K562 (cell line): ENCODE data around the gene CLDND2. TPM values are rescaled to one million over a fixed set of nuclear protein-coding genes. Genes with fewer than 3 reads are reported as not detected.

Source experiments
- ATAC-seq: fragments of 200-7000 bp; cut with Tn5 transposase; 3 replicates; pipeline ENCODE4 v1.9.1; 2020; ENCODE audit warnings: moderate library complexity
- BruUV-seq: library from RNA; stranded (reverse); fragments of 400-500 nt; replicated peaks from 2 replicates; lab custom pipeline; 2021; lab: Mats Ljungman, UMichigan
- CTCF ChIA-PET: fragments of 300-600 bp; formaldehyde crosslinking; extraction: SDS; loops from one replicate; lab custom pipeline; 2021; ENCODE audit warnings: low intra/inter-chr PET ratio; lab: Yijun Ruan, JAX
- POLR2A ChIA-PET: fragments of 300-600, 350-650 bp; sonication (Branson Sonifier 250); formaldehyde crosslinking; extraction: SDS; loops from one replicate; lab custom pipeline; 2021; ENCODE audit warnings: antibody characterized with exemption, inconsistent platforms; lab: Yijun Ruan, JAX
- DNase-seq, 4 experiments: peaks; one replicate each; pipeline versions ENCODE4 v3.0.0 to v3.0.0-alpha.2; 2011 to 2018; ENCODE audit warnings: low spot score in 3 of 4, mixed read lengths in 3 of 4; ENCODE audit errors: extremely low read depth in 1 of 4
- FAIRE-seq: peaks from 2 replicates; lab custom pipeline; 2011; peaks lifted over from hg19 to GRCh38; lab: Jason Lieb, UNC
- H2AFZ ChIP-seq: 2 replicates; pipeline ENCODE4 v1.6.0; 2011; ENCODE audit warnings: low read depth, low read length, control low read depth, inconsistent platforms
- H3K27ac ChIP-seq: fragments of 200-600 bp; 3 replicates; pipeline ENCODE4 v1.8.0; 2011; ENCODE audit warnings: low read depth, mild to moderate bottlenecking, control low read depth, inconsistent platforms, low read length, moderate library complexity, mixed read lengths; ENCODE audit errors: extremely low read depth
- H3K27me3 ChIP-seq, 2 experiments: fragments of 300-600 bp in 1 of 2; 2 replicates in 1 of 2; 3 replicates in 1 of 2; pipeline versions ENCODE4 v1.6.0 to v1.8.0; 2011; ENCODE audit warnings: inconsistent platforms in 2 of 2, low read length in 2 of 2, mild to moderate bottlenecking in 1 of 2, mixed read lengths in 1 of 2, moderate library complexity in 1 of 2; ENCODE audit not compliant: control insufficient read depth in 2 of 2, insufficient read depth in 2 of 2
- H3K36me3 ChIP-seq: fragments of 300-600 bp; 3 replicates; pipeline ENCODE4 v1.8.0; 2011; ENCODE audit warnings: mild to moderate bottlenecking, low read length, inconsistent platforms; ENCODE audit not compliant: control insufficient read depth, insufficient read depth
- H3K4me1 ChIP-seq, 2 experiments: fragments of 200-600 bp in 1 of 2; replicated peaks in 1 of 2; 2 replicates in 1 of 2; 3 replicates in 1 of 2; pipeline versions ENCODE4 v1.5.1 to v1.8.0; 2011; ENCODE audit warnings: inconsistent platforms in 2 of 2, low read length in 2 of 2, mild to moderate bottlenecking in 1 of 2, mixed read lengths in 1 of 2, moderate library complexity in 1 of 2; ENCODE audit not compliant: control insufficient read depth in 2 of 2, insufficient read depth in 2 of 2
- H3K4me2 ChIP-seq: 2 replicates; pipeline ENCODE4 v1.6.1; 2011; ENCODE audit warnings: low read length, control low read depth, inconsistent platforms, mixed read lengths; ENCODE audit not compliant: insufficient read depth
- H3K4me3 ChIP-seq: fragments of 200-600 bp; sonication (generic), shearing (Covaris generic); 2 replicates; pipeline ENCODE4 v1.5.1; 2016; ENCODE audit warnings: control low read depth, inconsistent platforms
- H3K79me2 ChIP-seq: fragments of 200-600 bp; 3 replicates; pipeline ENCODE4 v1.8.0; 2011; ENCODE audit warnings: low read length, inconsistent platforms; ENCODE audit not compliant: control insufficient read depth, insufficient read depth
- H3K9ac ChIP-seq, 2 experiments: 2 replicates each; pipeline versions ENCODE4 v1.6.0 to v1.6.1; 2011; ENCODE audit warnings: low read depth in 2 of 2, low read length in 2 of 2, control low read depth in 1 of 2, inconsistent platforms in 1 of 2, mild to moderate bottlenecking in 1 of 2, mixed read lengths in 1 of 2; ENCODE audit not compliant: insufficient read depth in 1 of 2
- H3K9me1 ChIP-seq: one replicate; pipeline ENCODE4 v1.6.0; 2011; ENCODE audit warnings: inconsistent platforms, mild to moderate bottlenecking, low read length, moderate library complexity; ENCODE audit not compliant: control insufficient read depth, insufficient read depth
- H3K9me3 ChIP-seq: replicated peaks from 2 replicates; pipeline ENCODE4 v1.5.1; 2011; ENCODE audit warnings: low read depth, low read length, inconsistent platforms; ENCODE audit not compliant: control insufficient read depth, insufficient read depth
- H4K20me1 ChIP-seq: replicated peaks from 2 replicates; pipeline ENCODE4 v1.6.1; 2011; ENCODE audit warnings: low read length, inconsistent platforms, mixed read lengths; ENCODE audit not compliant: control insufficient read depth, insufficient read depth
- CBX5 ChIP-seq: IDR thresholded peaks from 2 replicates; pipeline ENCODE4 v1.6.1; 2014; ENCODE audit warnings: low read depth, borderline replicate concordance
- NCOR1 ChIP-seq: fragments of 450-650 bp; IDR thresholded peaks from 2 replicates; pipeline ENCODE4 v1.6.1; 2016; ENCODE audit warnings: mild to moderate bottlenecking, moderate library complexity
- RAD21 ChIP-seq, 2 experiments: fragments of 250-450 bp in 1 of 2; fragments of 450-650 bp in 1 of 2; sonication (Bioruptor Pico) in 1 of 2; formaldehyde crosslinking in 1 of 2; IDR thresholded peaks in 1 of 2; conservative IDR thresholded peaks in 1 of 2; 2 replicates each; pipeline versions ENCODE4 v1.4.0 to v1.8.0; 2020 to 2022; ENCODE audit warnings: mild to moderate bottlenecking in 2 of 2, moderate library complexity in 1 of 2
- SMC3 ChIP-seq: conservative IDR thresholded peaks from 2 replicates; pipeline ENCODE4 v1.6.1; 2011; ENCODE audit warnings: low read depth, low read length, improper control_type of control experiment; ENCODE audit not compliant: insufficient read depth
- STAT5B ChIP-seq: fragments of 250-450 bp; sonication (Bioruptor Pico); IDR thresholded peaks from 2 replicates; pipeline ENCODE4 v1.8.0; 2021; ENCODE audit warnings: mild to moderate bottlenecking, inconsistent platforms
- WGBS: fragments of 100-300 bp; shearing (Covaris generic); methylation state at CpG from one replicate; pipeline ENCODE4 v1.1.6; 2016; ENCODE audit warnings: low coverage, mixed read lengths; ENCODE audit not compliant: insufficient coverage; ENCODE audit errors: missing lambda C conversion rate; 5-methylcytosine and 5-hydroxymethylcytosine counted together
- in situ Hi-C: fragments of 300-500 bp; cut with MboI; formaldehyde crosslinking; loops from 4 replicates; pipeline ENCODE4 v1.15.0; 2018; ENCODE audit warnings: inconsistent platforms, mixed read lengths
- intact Hi-C: fragments of 100-400 bp; cut with micrococcal nuclease; formaldehyde crosslinking; loops from 2 replicates; pipeline ENCODE4 v1.14.2; 2022
- polyA plus RNA-seq, 8 experiments: library from polyadenylated mRNA; depleted of rRNA in 4 of 8; stranded (reverse) in 5 of 8; unstranded in 3 of 8; fragments of >200 nt; fragmentation: Nextera tagmentation in 2 of 8; fragmentation: Illumina TruSeq in 1 of 8; extraction: Ambion mirVana in 2 of 8; extraction: Trizol in 1 of 8; gene quantifications; 2 replicates each; pipeline versions ENCODE4 v1.2.1 to v1.2.3, GENCODE V29; 2011 to 2014; ENCODE audit warnings: inconsistent platforms in 1 of 8, missing spikeins in 1 of 8
- total RNA-seq, 7 experiments: library from RNA; depleted of rRNA in 6 of 7; stranded (reverse); fragments of >200 nt in 6 of 7; fragmentation: Illumina TruSeq in 2 of 7; extraction: Trizol in 2 of 7; gene quantifications; 2 replicates each; pipeline versions ENCODE4 v1.2.1 to v1.2.3, GENCODE V29; 2011 to 2021; ENCODE audit warnings: low replicate concordance in 1 of 7
- TF ChIP-seq, protein P1 (sequence below), 3 experiments: IDR thresholded peaks in 2 of 3; conservative IDR thresholded peaks in 1 of 3; 2 replicates each; pipeline ENCODE4 v1.5.1; 2011 to 2012; ENCODE audit warnings: low read length in 3 of 3, mild to moderate bottlenecking in 3 of 3, control low read depth in 2 of 3, improper control_type of control experiment in 1 of 3, inconsistent platforms in 1 of 3, low read depth in 1 of 3, mixed read lengths in 1 of 3, moderate library complexity in 1 of 3; ENCODE audit not compliant: insufficient read depth in 2 of 3
- TF ChIP-seq, protein P2 (sequence below), 2 experiments: fragments of 450-650 bp; IDR thresholded peaks; 2 replicates each; pipeline ENCODE4 v1.6.1; 2018; ENCODE audit warnings: mild to moderate bottlenecking in 2 of 2, low read depth in 1 of 2; ENCODE audit not compliant: partially characterized antibody in 2 of 2

CLDND2 gene
- total and polyA plus RNA-seq, 9 of the 15 experiments (the other 6 are each of a cell fraction or from before 2014, with no cell fraction given), result 0.45 to 4.0 (median 1.2) TPM; not detected in 3

GRCh38 chr19:51398096-51398704 is 29.4 kb upstream of the CLDND2 start:
- Histone ChIP-seq H3K27me3 (no peaks in the 10 kb centered on the region), H3K9me3 (peaks cover 10% of the 10 kb centered on the region), H3K9me1 (no peaks in the 10 kb centered on the region), H3K9ac (no peak overlapping the region), H3K27ac (no peak overlapping the region), H3K36me3 (no peaks in the 10 kb centered on the region), H4K20me1 (no peaks in the 10 kb centered on the region), H3K79me2 (peaks cover 18% of the 10 kb centered on the region; the same call in 2 of the 3 replicates), H3K4me3 (no peak overlapping the region), H3K4me2 (no peak overlapping the region), H2AFZ (no peak overlapping the region; the same call in 1 of the 2 replicates), H3K4me1 (peaks cover 14% of the 10 kb centered on the region in 2 experiments; a peak in 4 of 5 replicates)
- POLR2A ChIA-PET, result no interaction called here
- no peak for ATAC-seq
- TF ChIP-seq RAD21 (CRISPR knock-in tag; conservative IDR thresholded peaks at IDR 0.05 in 1 of 2, IDR thresholded peaks at IDR 0.05 in 1 of 2) (peak; percentile 26 to 37; a peak in 2 of 4 replicates), CBX5 (no peak), SMC3 (0 out of 2 replicates have a peak, but pooled peaks have one; percentile 21), STAT5B (CRISPR knock-in tag) (no peak), NCOR1 (no peak)
- TF ChIP-seq, protein P1, sequence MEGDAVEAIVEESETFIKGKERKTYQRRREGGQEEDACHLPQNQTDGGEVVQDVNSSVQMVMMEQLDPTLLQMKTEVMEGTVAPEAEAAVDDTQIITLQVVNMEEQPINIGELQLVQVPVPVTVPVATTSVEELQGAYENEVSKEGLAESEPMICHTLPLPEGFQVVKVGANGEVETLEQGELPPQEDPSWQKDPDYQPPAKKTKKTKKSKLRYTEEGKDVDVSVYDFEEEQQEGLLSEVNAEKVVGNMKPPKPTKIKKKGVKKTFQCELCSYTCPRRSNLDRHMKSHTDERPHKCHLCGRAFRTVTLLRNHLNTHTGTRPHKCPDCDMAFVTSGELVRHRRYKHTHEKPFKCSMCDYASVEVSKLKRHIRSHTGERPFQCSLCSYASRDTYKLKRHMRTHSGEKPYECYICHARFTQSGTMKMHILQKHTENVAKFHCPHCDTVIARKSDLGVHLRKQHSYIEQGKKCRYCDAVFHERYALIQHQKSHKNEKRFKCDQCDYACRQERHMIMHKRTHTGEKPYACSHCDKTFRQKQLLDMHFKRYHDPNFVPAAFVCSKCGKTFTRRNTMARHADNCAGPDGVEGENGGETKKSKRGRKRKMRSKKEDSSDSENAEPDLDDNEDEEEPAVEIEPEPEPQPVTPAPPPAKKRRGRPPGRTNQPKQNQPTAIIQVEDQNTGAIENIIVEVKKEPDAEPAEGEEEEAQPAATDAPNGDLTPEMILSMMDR (IDR thresholded peaks at IDR 0.05 in 2 of 3, conservative IDR thresholded peaks at IDR 0.05 in 1 of 3; ENCODE audit: insufficient read depth in 2 of 3, low read depth in 1 of 3, low read length in 3 of 3), result peak; percentile 40 to 71 (median 47); a peak in 3 of 6 replicates
- TF ChIP-seq, protein P2, sequence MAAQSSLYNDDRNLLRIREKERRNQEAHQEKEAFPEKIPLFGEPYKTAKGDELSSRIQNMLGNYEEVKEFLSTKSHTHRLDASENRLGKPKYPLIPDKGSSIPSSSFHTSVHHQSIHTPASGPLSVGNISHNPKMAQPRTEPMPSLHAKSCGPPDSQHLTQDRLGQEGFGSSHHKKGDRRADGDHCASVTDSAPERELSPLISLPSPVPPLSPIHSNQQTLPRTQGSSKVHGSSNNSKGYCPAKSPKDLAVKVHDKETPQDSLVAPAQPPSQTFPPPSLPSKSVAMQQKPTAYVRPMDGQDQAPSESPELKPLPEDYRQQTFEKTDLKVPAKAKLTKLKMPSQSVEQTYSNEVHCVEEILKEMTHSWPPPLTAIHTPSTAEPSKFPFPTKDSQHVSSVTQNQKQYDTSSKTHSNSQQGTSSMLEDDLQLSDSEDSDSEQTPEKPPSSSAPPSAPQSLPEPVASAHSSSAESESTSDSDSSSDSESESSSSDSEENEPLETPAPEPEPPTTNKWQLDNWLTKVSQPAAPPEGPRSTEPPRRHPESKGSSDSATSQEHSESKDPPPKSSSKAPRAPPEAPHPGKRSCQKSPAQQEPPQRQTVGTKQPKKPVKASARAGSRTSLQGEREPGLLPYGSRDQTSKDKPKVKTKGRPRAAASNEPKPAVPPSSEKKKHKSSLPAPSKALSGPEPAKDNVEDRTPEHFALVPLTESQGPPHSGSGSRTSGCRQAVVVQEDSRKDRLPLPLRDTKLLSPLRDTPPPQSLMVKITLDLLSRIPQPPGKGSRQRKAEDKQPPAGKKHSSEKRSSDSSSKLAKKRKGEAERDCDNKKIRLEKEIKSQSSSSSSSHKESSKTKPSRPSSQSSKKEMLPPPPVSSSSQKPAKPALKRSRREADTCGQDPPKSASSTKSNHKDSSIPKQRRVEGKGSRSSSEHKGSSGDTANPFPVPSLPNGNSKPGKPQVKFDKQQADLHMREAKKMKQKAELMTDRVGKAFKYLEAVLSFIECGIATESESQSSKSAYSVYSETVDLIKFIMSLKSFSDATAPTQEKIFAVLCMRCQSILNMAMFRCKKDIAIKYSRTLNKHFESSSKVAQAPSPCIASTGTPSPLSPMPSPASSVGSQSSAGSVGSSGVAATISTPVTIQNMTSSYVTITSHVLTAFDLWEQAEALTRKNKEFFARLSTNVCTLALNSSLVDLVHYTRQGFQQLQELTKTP (IDR thresholded peaks at IDR 0.05; ENCODE audit: low read depth in 1 of 2, partially characterized antibody in 2 of 2), result no peak
- FAIRE-seq, result peak; percentile 61
- 42% methylated on average over 7 of the region's 7 CpGs for WGBS
- DNase-seq, result peak; percentile 34 to 43 (median 40)
- intact Hi-C loops, result no loop called here
- no TSS peak for BruUV-seq
- in situ Hi-C loops, result no loop called here
- CTCF ChIA-PET, result interaction anchor here (0.6 to 1.2 kb wide), 2 partner anchors 44 to 117 kb away, joined by 3 to 4 read pairs; no protein-coding TSS in a partner anchor
